Measurements from ENCODE around the gene CCR5AS.

The CCR5AS gene

DNA sequence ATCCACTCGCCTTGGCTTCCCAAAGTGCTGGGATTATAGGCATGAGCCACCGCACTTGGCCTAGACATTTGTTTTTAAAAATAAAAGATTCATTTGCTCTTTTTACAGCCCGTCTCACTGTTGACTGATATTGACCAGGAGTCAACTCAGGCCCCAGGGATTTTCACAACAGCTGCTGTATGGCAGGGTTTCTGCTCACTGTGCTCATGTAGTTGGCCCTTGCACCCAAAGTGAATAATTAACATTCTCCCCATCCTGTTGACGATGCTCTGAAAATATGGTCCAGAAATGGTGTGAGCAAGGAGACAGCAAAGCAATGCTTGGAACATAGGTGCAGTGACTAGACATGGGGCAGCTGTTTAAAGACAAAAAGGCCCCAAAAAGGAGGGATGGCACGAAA, 39.1 kb downstream of the CCR5AS start:
- 74 to 93% (median 85%) methylated on average over 5 of the region's 5 CpGs for WGBS, 4 donors
- Histone ChIP-seq H3K4me3 (no peak overlapping the region), H3K36me3 (replicated peaks in 1 of 2) (no peaks in the 10 kb centered on the region), H3K27me3 (peaks cover 7% of the 10 kb centered on the region), H3K9me3 (replicated peaks in 1 of 3) (no peaks in the 10 kb centered on the region), H3K4me1 (replicated peaks in 1 of 2) (peaks cover 3 to 6% of the 10 kb centered on the region in 2 donors), H3K27ac (no peak overlapping the region)
- TF ChIP-seq CTCF (IDR thresholded peaks at IDR 0.05) (no peak), POLR2A (IDR thresholded peaks at IDR 0.05) (no peak)
- intact Hi-C loops (cut with DNase I) = no loop called here
- DNase-seq = no peak

DNA sequence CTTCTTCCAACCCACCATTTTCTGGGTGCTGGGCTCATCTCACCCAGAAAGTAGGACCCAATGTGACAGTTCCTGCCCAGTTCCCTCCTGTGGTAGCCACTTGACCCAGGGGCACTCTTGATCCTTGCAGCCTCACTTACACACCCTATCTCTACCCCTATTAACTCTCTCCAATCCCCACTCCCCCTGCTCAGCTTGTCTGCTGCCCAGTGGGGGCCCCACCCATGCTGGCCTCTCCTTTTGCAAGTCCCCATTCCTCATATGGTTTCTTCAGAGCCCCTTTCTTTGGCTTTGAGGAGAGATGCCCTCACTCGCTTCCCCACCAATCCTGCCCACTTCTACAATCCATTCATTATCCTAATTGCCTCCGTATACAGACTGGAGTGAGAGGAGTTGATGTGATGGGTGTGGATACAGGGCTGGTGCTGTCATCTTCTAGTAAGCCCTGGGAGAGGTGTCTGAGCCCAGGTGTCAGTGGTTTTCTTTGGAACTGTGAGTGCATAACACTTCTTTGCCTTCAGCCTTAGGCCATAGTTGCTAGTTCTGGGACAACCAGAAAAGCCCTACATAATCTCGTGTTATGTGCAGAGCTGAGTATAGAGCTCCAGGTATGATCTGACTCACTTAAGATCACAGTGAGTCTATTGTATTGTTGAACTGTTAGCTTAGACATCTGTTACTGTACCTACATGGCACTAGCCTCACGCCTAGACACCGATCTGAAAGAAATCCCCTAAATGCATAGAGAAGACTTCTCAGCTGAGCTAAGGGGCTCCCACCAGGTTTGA, 40.9 kb downstream of the CCR5AS start:
- TF ChIP-seq POLR2A (IDR thresholded peaks at IDR 0.05) (no peak), CTCF (IDR thresholded peaks at IDR 0.05) (no peak)
- Histone ChIP-seq H3K4me1 (replicated peaks in 1 of 2) (peaks cover 3 to 6% of the 10 kb centered on the region in 2 donors), H3K27ac (no peak overlapping the region), H3K9me3 (replicated peaks in 1 of 3) (no peaks in the 10 kb centered on the region), H3K27me3 (peaks cover 6% of the 10 kb centered on the region), H3K4me3 (no peak overlapping the region), H3K36me3 (replicated peaks in 1 of 2) (no peaks in the 10 kb centered on the region)
- intact Hi-C loops (cut with DNase I) = no loop called here
- no peak for DNase-seq
- 78 to 87% (median 80%) methylated on average over 5 of the region's 5 CpGs for WGBS, 4 donors

DNA sequence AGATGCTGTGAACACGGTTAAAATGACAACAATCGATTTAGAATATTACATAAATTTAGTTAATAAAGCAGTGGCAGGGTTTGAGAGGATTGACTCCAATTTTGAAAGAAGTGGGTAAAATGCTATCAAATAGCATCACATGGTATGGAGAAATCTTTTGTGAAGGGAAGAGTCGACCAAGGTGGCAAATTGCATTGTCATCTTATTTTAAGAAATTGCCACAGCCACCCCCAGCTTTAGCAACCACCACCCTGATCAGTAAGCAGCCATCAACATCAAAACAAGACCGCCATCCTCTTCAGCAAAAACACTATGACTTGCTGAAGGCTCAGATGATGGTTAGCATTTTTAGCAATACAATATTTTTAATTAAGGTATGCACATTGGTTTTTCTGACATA, 41.8 kb downstream of the CCR5AS start:
- intact Hi-C loops (cut with DNase I) = no loop called here
- no peak for DNase-seq
- H3K4me1 ChIP-seq (replicated peaks in 1 of 2) = no peaks in the 10 kb centered on the region
- peaks cover 6% of the 10 kb centered on the region for H3K27me3 ChIP-seq
- H3K9me3 ChIP-seq (replicated peaks in 1 of 3) = no peaks in the 10 kb centered on the region
- TF ChIP-seq CTCF (IDR thresholded peaks at IDR 0.05) = no peak
- H3K4me3 ChIP-seq = no peak overlapping the region
- WGBS, 4 donors = 69 to 74% (median 72%) methylated on average over 4 of the region's 4 CpGs
- no peaks in the 10 kb centered on the region for H3K36me3 ChIP-seq (replicated peaks in 1 of 2)
- no peak overlapping the region for H3K27ac ChIP-seq

DNA sequence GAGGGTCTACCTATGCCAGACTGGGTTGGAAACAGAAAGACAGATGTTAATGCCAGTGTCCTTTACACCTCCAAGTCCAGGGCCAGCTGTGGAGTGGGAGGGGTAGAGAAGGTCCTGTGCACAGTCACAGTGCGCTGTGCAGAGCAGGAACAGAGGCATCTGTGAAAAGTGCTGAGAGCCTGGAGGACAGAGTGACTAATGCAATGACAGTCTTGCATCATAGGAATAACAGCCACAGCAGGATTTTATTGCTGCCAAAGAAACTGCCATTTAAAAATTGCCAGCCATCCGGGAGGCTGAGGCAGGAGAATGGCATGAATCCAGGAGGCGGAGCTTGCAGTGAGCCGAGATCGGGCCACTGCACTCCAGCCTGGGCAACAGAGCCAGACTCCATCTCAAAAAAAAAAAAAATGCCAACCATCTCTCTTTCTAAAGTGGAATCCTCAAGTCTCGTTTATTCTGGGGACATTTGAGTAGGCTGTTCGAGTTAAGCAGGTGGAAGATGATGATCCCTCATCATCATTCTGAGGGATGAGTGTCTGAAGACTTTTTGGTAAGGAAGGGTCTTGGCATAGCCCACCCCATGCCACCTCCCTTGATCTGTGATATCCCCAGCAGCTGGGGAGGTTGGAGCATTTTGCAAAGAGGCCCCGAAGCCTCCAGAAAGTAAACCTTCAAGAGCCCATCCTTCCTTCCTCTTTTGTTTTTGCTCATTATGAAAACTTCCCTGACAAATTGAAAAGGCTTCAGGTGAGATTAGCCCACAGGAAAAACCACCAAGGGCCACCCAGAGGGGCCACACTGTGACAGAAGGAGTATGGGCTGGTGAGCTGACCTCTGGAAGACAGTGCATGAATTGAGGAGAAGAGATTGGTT, 45.2 kb downstream of the CCR5AS start:
- DNase-seq = peak in 6 of 7 donors; percentile 43 to 60 (median 46)
- intact Hi-C loops (cut with DNase I) = no loop called here
- Histone ChIP-seq H3K9me3 (replicated peaks in 1 of 3) (no peaks in the 10 kb centered on the region), H3K27ac (no peak overlapping the region), H3K36me3 (replicated peaks in 1 of 2) (no peaks in the 10 kb centered on the region), H3K27me3 (no peaks in the 10 kb centered on the region), H3K4me1 (replicated peaks in 1 of 2) (no peaks in the 10 kb centered on the region), H3K4me3 (no peak overlapping the region)
- 44 to 51% (median 49%) methylated on average over 8 of the region's 8 CpGs for WGBS, 4 donors
- TF ChIP-seq POLR2A (IDR thresholded peaks at IDR 0.05) (no peak), CTCF (IDR thresholded peaks at IDR 0.05) (no peak)
